Mesendoderm (in vitro differentiated cells): ENCODE results near the gene DNAJB5.

Experiments used
- DNase-seq: peaks from one replicate; pipeline ENCODE4 v3.0.0; 2013
- H2AK5ac ChIP-seq: 2 replicates; pipeline ENCODE4 v1.6.1; 2013; ENCODE audit warnings: low read length, inconsistent platforms
- H2BK120ac ChIP-seq: 2 replicates; pipeline ENCODE4 v1.6.1; 2013; ENCODE audit warnings: low read depth, mild to moderate bottlenecking, low read length, moderate library complexity, mixed read lengths
- H2BK15ac ChIP-seq: replicated peaks from 2 replicates; pipeline ENCODE4 v1.6.1; 2013; ENCODE audit warnings: low read depth, mild to moderate bottlenecking, moderate library complexity
- H2BK5ac ChIP-seq: 2 replicates; pipeline ENCODE4 v1.6.1; 2013; ENCODE audit warnings: low read length, inconsistent platforms
- H3K18ac ChIP-seq: 2 replicates; pipeline ENCODE4 v1.6.1; 2013; ENCODE audit warnings: mild to moderate bottlenecking, low read length, mixed read lengths
- H3K23ac ChIP-seq: one replicate; pipeline ENCODE4 v1.6.1; 2013; ENCODE audit warnings: low read length
- H3K27ac ChIP-seq: 2 replicates; pipeline ENCODE4 v1.5.1; 2013; ENCODE audit warnings: low read depth, mild to moderate bottlenecking, inconsistent platforms, low read length, moderate library complexity
- H3K27me3 ChIP-seq: 2 replicates; pipeline ENCODE4 v1.6.1; 2013; ENCODE audit warnings: low read length, control low read depth, mild to moderate bottlenecking, inconsistent platforms; ENCODE audit not compliant: insufficient read depth, poor library complexity
- H3K36me3 ChIP-seq: 2 replicates; pipeline ENCODE4 v1.6.1; 2013; ENCODE audit warnings: low read length, inconsistent platforms; ENCODE audit not compliant: control insufficient read depth, insufficient read depth
- H3K4ac ChIP-seq: one replicate; pipeline ENCODE4 v1.6.1; 2013; ENCODE audit warnings: low read depth, mild to moderate bottlenecking, low read length, moderate library complexity
- H3K4me1 ChIP-seq: 2 replicates; pipeline ENCODE4 v1.6.1; 2013; ENCODE audit warnings: low read depth, low read length, inconsistent platforms; ENCODE audit not compliant: control insufficient read depth
- H3K4me2 ChIP-seq: 2 replicates; pipeline ENCODE4 v1.6.1; 2013; ENCODE audit warnings: low read length
- H3K4me3 ChIP-seq: 2 replicates; pipeline ENCODE4 v1.5.1; 2013; ENCODE audit warnings: mild to moderate bottlenecking, low read length
- H3K56ac ChIP-seq: one replicate; pipeline ENCODE4 v1.6.1; 2013; ENCODE audit warnings: low read length
- H3K79me1 ChIP-seq: 2 replicates; pipeline ENCODE4 v1.6.1; 2013; ENCODE audit warnings: low read length, inconsistent platforms
- H3K79me2 ChIP-seq: 2 replicates; pipeline ENCODE4 v1.6.1; 2013; ENCODE audit warnings: mild to moderate bottlenecking, low read length; ENCODE audit not compliant: control insufficient read depth, insufficient read depth
- H3K9ac ChIP-seq: 2 replicates; pipeline ENCODE4 v1.6.1; 2013; ENCODE audit warnings: low read length, inconsistent platforms
- H4K5ac ChIP-seq: one replicate; pipeline ENCODE4 v1.6.1; 2013; ENCODE audit warnings: low read length
- H4K8ac ChIP-seq: one replicate; pipeline ENCODE4 v1.6.1; 2013; ENCODE audit warnings: low read depth, mild to moderate bottlenecking, control low read depth, low read length, moderate library complexity
- WGBS: extraction: QIAGEN DNeasy Blood & Tissue Kit; methylation state at CpG from one replicate; pipeline ENCODE4 v1.1.7; 2013; ENCODE audit warnings: low lambda C conversion rate, missing lambda C conversion rate; ENCODE audit not compliant: insufficient coverage; ENCODE audit errors: extremely low coverage; 5-methylcytosine and 5-hydroxymethylcytosine counted together

DNAJB5 gene

GRCh38 chr9:34991607-34992375 lies 2.2 kb downstream of the DNAJB5 start:
- Histone ChIP-seq H3K4ac (no peak overlapping the region), H3K4me1 (peaks cover 30% of the 10 kb centered on the region)
- peak; percentile 78 for DNase-seq

GRCh38 chr9:34992376-34992951 lies 2.9 kb downstream of the DNAJB5 start:
- H3K9ac ChIP-seq = peak overlapping the region; percentile 2
- peak overlapping the region; percentile 9 for H3K18ac ChIP-seq
- H3K79me2 ChIP-seq = no peaks in the 10 kb centered on the region
- peak overlapping the region; percentile 15 for H2AK5ac ChIP-seq
- peak overlapping the region; percentile 10 for H2BK120ac ChIP-seq
- H3K79me1 ChIP-seq = no peaks in the 10 kb centered on the region
- H4K5ac ChIP-seq = no peak overlapping the region
- WGBS = no CpG with 5 or more reads among the region's 16 CpGs
- no peaks in the 10 kb centered on the region for H3K27me3 ChIP-seq
- H3K27ac ChIP-seq = peak overlapping the region; percentile 78
- H4K8ac ChIP-seq = no peak overlapping the region
- no peak overlapping the region for H2BK15ac ChIP-seq
- peak overlapping the region; percentile 72 for H3K56ac ChIP-seq
- H3K36me3 ChIP-seq = peaks cover 6% of the 10 kb centered on the region
- peaks cover 30% of the 10 kb centered on the region for H3K4me1 ChIP-seq
- H2BK5ac ChIP-seq = peak overlapping the region; percentile 14
- no peak overlapping the region for H3K4me2 ChIP-seq
- no peak overlapping the region for H3K23ac ChIP-seq
- H3K4ac ChIP-seq = no peak overlapping the region
- peak; percentile 87 for DNase-seq
- H3K4me3 ChIP-seq = no peak overlapping the region

More at GRCh38 chr9:34991607-34992375, 2.2 kb downstream of the DNAJB5 start:
- no peak overlapping the region for H4K5ac ChIP-seq
- WGBS = no CpG with 5 or more reads among the region's 15 CpGs
- no peaks in the 10 kb centered on the region for H3K27me3 ChIP-seq
- H2AK5ac ChIP-seq = no peak overlapping the region
- no peak overlapping the region for H3K23ac ChIP-seq
- H3K4me2 ChIP-seq = no peak overlapping the region
- peak overlapping the region; percentile 9 for H3K18ac ChIP-seq
- no peak overlapping the region for H2BK15ac ChIP-seq
- peak overlapping the region; percentile 10 for H2BK120ac ChIP-seq
- H3K27ac ChIP-seq = peak overlapping the region; percentile 32
- H3K9ac ChIP-seq = peak overlapping the region; percentile 2
- H4K8ac ChIP-seq = no peak overlapping the region
- peak overlapping the region; percentile 66 for H3K56ac ChIP-seq
- no peaks in the 10 kb centered on the region for H3K36me3 ChIP-seq
- no peaks in the 10 kb centered on the region for H3K79me1 ChIP-seq
- no peak overlapping the region for H2BK5ac ChIP-seq
- H3K4me3 ChIP-seq = no peak overlapping the region
- no peaks in the 10 kb centered on the region for H3K79me2 ChIP-seq

DNA sequence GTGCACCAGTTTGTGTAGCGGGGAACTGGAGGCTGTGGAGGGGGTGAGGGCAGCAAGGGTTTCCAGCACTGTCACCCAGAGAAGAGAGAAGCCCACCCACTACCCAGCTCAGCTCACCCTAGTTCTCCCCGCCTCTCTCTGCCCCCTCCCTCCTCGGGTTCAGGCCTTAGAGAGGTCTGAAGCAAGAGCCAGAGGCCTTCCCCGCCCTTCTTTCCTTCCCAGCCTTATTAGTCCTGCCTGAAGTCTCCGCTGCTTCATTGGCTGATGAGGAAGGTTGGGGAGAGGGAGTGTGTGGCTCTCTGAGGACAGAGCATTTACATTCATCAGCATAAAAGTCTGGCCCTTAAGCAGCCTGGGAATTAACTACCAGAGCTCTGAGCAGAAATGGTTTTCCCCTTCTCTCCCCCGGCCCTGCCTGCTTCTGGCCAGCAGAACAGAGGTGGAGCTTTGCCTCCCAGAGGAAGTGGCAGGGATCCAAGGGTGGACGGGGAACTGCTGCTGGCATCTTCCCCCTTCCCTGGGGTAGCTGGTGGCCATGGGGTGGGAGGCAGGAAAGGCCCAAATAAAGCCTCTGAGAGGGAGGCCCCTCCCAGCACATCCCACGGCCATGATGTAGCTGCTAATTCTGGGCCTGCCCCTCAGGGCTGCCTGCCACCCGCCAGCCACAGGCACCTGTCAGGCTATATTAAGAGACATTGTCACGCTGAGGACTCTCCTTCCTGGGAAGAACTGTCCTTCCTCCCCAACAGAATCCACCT lies 4.1 kb downstream of the DNAJB5 start:
- no peaks in the 10 kb centered on the region for H3K79me1 ChIP-seq
- H3K9ac ChIP-seq = peak overlapping the region; percentile 47
- no CpG with 5 or more reads among the region's 10 CpGs for WGBS
- peaks cover 30% of the 10 kb centered on the region for H3K4me1 ChIP-seq
- H3K23ac ChIP-seq = no peak overlapping the region
- H2BK120ac ChIP-seq = no peak overlapping the region
- H2AK5ac ChIP-seq = peak overlapping the region; percentile 75
- H4K8ac ChIP-seq = no peak overlapping the region
- no peak overlapping the region for H2BK15ac ChIP-seq
- peak; percentile 93 for DNase-seq
- no peak overlapping the region for H3K4me3 ChIP-seq
- peak overlapping the region; percentile 65 for H2BK5ac ChIP-seq
- no peak overlapping the region for H4K5ac ChIP-seq
- H3K4ac ChIP-seq = no peak overlapping the region
- peak overlapping the region; percentile 67 for H3K56ac ChIP-seq
- peak overlapping the region; percentile 13 for H3K18ac ChIP-seq
- H3K36me3 ChIP-seq = peaks cover 9% of the 10 kb centered on the region
- no peaks in the 10 kb centered on the region for H3K27me3 ChIP-seq
- peak overlapping the region; percentile 78 for H3K27ac ChIP-seq
- no peaks in the 10 kb centered on the region for H3K79me2 ChIP-seq
- H3K4me2 ChIP-seq = no peak overlapping the region

- Histone ChIP-seq H2AK5ac (peak overlapping the region; percentile 34), H3K18ac (peak overlapping the region; percentile 39), H3K27me3 (no peaks in the 10 kb centered on the region), H2BK5ac (peak overlapping the region; percentile 79), H4K5ac (peak overlapping the region; percentile 78), H3K4me1 (peaks cover 30% of the 10 kb centered on the region), H3K4ac (peak overlapping the region; percentile 43), H3K23ac (no peak overlapping the region), H3K4me2 (no peak overlapping the region), H4K8ac (no peak overlapping the region), H2BK120ac (no peak overlapping the region), H3K79me2 (no peaks in the 10 kb centered on the region), H3K9ac (peak overlapping the region; percentile 53), H3K27ac (peak overlapping the region; percentile 78), H3K4me3 (no peak overlapping the region), H3K56ac (peak overlapping the region; percentile 81), H3K36me3 (peaks cover 9% of the 10 kb centered on the region), H2BK15ac (no peak overlapping the region), H3K79me1 (no peaks in the 10 kb centered on the region)
- no CpG with 5 or more reads among the region's 4 CpGs for WGBS
- peak; percentile 84 for DNase-seq
Measured at GRCh38 chr9:34994260-34994899, 4.8 kb downstream of the DNAJB5 start.

- Histone ChIP-seq H3K23ac (peak overlapping the region; percentile 33), H3K9ac (peak overlapping the region; percentile 53), H2AK5ac (peak overlapping the region; percentile 34), H3K4me2 (no peak overlapping the region), H3K79me1 (no peaks in the 10 kb centered on the region), H3K27me3 (no peaks in the 10 kb centered on the region), H4K8ac (no peak overlapping the region), H2BK15ac (no peak overlapping the region), H3K27ac (no peak overlapping the region), H3K4ac (peak overlapping the region; percentile 43), H3K4me3 (no peak overlapping the region), H3K56ac (peak overlapping the region; percentile 81), H3K36me3 (peaks cover 9% of the 10 kb centered on the region), H4K5ac (no peak overlapping the region), H2BK5ac (peak overlapping the region; percentile 77), H2BK120ac (peak overlapping the region; percentile 30), H3K4me1 (peaks cover 30% of the 10 kb centered on the region), H3K18ac (peak overlapping the region; percentile 39), H3K79me2 (no peaks in the 10 kb centered on the region)
- DNase-seq = peak; percentile 68
- WGBS = no CpG with 5 or more reads among the region's 7 CpGs
Measured at GRCh38 chr9:34994900-34995669, 5.5 kb downstream of the DNAJB5 start.
